ENCODE results near the gene GRIN3B.

GRIN3B gene

DNA sequence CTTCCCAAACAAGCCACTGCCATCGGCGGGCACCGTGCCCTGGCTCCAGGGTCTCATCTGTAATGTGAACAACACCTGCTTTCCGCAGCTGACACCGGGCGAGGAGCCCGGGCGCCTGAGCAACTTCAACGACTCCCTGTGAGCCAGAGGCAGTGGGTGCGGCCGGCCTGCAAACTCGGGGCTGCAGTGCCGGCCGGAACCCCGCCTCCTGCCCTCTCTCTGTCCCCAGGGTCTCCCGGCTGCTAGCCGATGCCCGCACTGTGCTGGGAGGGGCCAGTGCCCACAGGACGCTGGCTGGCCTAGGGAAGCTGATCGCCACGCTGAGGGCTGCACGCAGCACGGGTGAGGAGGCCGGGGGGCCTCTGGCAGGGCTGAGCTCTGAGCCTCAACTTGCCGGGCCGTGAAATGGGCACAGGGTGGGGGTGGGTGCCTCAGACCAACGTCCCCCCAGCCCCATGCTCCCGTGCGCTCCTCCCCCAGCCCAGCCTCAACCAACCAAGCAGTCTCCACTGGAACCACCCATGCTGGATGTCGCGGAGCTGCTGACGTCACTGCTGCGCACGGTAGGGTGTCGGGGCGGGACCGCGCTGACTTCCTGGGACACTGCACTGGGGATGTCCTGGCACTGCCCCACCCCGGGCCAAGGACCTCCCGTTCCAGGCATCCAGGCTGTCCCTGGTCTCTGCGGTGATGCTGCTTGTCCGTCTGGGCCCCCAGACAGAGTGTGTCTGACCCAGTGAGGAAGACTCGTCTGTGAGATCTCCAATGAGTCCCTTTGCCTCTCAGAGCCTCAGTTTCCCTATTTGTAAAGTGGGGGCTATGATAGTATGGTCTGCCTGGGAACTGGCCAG lies 41.8 kb downstream of the GRIN3B start:
- no peak for DNase-seq (ENCODE audit: low read depth in 2 of 2)

DNA sequence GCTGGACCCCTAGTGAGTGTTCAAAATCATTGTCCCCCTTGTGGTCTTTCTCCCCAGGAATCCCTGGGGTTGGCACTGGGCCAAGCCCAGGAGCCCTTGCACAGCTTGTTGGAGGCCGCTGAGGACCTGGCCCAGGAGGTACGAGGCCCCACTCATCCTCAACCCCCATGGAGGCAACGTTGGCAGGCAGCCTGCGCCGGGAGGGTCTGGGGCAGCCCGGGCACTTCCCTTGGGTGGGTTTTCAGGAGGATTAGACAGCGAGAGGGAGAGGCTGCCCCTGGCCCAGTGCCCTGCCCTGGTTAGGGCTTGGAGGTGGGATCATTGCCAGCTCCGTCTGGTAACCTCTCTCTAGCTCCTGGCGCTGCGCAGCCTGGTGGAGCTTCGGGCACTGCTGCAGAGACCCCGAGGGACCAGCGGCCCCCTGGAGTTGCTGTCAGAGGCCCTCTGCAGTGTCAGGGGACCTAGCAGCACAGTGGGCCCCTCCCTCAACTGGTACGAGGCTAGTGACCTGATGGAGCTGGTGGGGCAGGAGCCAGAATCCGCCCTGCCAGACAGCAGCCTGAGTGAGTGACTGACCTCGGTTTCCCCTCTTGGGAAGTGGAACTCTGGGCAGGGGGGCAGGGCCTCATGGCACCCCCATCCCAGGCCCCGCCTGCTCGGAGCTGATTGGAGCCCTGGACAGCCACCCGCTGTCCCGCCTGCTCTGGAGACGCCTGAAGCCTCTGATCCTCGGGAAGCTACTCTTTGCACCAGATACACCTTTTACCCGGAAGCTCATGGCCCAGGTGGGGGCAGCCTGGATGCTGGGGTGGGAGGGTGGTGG lies 42.7 kb downstream of the GRIN3B start:
- DNase-seq (ENCODE audit: low read depth in 2 of 2) = no peak

DNA sequence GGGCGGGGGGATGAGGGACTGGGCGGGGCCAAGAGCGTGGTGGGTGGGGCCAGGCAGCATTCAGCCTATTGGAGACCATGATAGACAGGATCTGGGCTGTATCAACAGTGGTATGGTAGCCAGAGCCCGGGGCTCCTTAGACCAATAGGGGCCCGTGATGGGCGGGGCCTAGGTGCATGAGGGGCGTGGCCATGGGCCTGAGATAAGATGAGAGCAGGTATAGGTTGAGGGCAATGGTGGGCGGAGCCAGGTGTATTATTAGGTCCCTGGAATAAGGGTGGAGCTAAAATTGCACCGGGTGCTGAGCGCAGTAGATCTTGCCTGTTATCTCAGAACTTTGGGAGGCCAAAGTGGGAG lies 45.0 kb downstream of the GRIN3B start:
- peak in 1 of 2 donors; percentile 44 for DNase-seq (ENCODE audit: low read depth in 2 of 2)

DNA sequence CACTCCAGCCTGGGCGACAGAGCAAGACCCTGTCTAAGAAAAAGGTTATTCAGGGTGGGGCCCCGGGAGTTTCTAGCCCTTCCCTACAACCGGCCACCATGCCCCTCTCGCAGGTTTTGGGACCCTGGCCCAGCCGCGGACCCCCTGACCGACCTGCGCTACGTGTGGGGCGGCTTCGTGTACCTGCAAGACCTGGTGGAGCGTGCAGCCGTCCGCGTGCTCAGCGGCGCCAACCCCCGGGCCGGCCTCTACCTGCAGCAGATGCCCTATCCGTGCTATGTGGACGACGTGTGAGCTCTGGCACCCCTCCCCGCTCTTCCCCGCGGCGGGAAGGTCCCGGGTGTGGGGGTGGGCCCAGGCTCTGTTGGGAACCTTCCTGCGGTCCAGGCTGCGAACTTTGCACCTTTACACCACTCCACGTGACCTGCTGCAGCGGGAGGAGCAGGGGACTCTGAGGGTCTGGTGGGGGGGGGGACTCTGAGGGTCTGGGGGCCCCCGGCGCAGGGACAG lies 46.0 kb downstream of the GRIN3B start:
- DNase-seq (ENCODE audit: low read depth in 2 of 2) = no peak

DNA sequence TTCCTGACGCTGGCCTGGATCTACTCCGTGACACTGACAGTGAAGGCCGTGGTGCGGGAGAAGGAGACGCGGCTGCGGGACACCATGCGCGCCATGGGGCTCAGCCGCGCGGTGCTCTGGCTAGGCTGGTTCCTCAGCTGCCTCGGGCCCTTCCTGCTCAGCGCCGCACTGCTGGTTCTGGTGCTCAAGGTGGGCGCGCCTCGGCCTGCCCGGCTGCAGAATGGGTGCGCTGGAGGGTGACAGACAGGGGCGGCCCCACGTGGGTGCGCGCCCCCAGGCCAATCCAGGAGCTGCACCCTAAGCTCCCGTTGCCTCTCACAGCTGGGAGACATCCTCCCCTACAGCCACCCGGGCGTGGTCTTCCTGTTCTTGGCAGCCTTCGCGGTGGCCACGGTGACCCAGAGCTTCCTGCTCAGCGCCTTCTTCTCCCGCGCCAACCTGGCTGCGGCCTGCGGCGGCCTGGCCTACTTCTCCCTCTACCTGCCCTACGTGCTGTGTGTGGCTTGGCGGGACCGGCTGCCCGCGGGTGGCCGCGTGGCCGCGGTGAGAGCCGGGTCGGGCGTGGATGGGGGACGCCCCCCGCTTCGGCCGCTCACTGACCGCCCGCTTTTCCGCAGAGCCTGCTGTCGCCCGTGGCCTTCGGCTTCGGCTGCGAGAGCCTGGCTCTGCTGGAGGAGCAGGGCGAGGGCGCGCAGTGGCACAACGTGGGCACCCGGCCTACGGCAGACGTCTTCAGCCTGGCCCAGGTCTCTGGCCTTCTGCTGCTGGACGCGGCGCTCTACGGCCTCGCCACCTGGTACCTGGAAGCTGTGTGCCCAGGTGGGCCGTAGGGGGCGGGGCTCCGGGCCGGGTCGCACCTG lies 46.8 kb downstream of the GRIN3B start:
- DNase-seq (ENCODE audit: low read depth in 2 of 2) = no peak

DNA sequence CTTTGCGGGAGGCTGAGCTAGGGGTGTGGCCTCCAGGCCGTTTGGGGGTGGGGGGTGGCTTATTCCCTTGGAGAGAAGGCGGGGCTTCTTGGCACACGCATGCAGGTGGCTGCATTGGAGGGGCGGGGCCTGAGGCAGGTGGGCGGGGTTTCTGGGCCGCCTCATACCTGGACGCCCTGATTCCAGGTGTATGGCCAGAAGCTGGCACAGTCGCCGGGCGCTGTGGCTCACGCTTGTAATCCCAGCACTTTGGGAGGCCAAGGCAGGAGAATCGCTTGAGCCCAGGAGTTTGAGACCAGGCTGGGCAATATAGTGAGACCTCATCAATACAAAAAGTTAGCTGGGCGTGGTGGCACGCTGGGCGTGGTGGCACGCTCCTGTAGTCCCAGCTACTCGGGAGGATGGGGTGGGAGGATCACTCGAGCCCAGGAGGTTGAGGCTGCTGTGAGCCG lies 47.5 kb downstream of the GRIN3B start:
- DNase-seq (ENCODE audit: low read depth in 2 of 2) = no peak

DNA sequence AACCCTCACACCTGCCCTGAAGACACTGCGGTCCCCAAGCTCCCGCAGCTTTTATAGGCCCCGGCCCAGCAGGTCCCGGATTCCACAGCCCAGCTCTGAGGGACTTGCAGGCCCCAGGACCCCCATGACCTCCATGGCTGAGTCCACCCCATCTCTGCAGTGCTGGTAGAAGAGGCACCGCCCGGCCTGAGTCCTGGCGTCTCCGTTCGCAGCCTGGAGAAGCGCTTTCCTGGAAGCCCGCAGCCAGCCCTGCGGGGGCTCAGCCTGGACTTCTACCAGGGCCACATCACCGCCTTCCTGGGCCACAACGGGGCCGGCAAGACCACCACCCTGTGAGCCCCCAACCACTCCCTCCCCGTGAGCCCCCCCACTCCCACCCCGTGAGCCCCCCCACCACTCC lies 48.9 kb downstream of the GRIN3B start:
- no peak for DNase-seq (ENCODE audit: low read depth in 2 of 2)

DNA sequence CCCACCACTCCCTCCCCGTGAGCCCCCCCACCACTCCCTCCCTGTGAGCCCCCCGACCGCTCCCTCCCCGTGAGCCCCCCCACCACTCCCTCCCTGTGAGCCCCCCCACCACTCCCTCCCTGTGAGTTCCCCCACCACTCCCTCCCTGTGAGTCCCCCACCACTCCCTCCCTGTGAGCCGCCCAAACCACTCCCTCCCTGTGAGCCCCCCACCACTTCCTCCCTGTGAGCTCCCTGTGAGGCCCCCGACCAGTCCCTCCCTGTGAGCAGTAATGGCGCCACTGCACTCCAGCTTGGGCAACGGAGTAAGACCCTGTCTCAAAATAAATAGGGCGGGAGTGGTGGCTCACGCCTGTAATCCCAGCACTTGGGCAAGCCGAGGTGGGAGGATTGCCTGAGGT lies 49.6 kb downstream of the GRIN3B start:
- DNase-seq (ENCODE audit: low read depth in 2 of 2) = no peak

DNA sequence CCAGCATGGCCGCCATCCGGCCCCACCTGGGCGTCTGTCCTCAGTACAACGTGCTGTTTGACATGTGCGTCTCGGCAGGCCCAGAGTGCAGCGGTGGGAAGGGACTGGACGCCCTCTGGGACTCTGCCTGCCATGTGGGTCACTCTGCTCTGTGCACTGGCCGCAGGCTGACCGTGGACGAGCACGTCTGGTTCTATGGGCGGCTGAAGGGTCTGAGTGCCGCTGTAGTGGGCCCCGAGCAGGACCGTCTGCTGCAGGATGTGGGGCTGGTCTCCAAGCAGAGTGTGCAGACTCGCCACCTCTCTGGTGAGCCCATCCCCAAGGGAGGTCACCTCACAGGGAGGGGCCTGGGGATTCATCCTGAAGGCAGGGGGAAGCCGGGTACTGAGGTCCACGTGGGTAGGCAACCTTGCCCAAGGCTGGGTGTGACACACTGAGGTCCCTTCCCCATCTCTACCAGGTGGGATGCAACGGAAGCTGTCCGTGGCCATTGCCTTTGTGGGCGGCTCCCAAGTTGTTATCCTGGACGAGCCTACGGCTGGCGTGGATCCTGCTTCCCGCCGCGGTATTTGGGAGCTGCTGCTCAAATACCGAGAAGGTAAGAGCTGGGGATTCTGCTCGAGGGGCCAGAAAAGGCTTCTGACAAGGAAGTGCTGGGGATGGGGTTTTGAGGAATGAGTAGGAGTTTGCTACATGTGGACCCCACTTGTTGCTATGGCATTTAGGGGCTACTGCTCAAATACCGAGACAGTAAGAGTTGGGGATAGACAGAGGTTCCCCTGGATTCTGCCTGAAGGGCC lies 51.0 kb downstream of the GRIN3B start:
- DNase-seq (ENCODE audit: low read depth in 2 of 2) = no peak

DNA sequence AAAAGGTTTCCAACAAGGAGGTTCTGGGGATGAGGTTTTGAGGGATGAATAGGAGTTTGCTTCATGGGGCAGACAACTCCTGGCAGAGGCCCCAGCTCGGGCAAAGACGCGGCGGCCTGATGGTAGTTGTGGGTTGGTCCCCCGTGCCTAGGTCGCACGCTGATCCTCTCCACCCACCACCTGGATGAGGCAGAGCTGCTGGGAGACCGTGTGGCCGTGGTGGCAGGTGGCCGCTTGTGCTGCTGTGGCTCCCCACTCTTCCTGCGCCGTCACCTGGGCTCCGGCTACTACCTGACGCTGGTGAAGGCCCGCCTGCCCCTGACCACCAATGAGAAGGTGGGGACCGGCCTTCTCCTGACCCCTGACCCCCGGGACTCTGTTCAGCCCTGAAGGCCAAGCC lies 51.6 kb downstream of the GRIN3B start:
- DNase-seq (ENCODE audit: low read depth in 2 of 2) = no peak

DNA sequence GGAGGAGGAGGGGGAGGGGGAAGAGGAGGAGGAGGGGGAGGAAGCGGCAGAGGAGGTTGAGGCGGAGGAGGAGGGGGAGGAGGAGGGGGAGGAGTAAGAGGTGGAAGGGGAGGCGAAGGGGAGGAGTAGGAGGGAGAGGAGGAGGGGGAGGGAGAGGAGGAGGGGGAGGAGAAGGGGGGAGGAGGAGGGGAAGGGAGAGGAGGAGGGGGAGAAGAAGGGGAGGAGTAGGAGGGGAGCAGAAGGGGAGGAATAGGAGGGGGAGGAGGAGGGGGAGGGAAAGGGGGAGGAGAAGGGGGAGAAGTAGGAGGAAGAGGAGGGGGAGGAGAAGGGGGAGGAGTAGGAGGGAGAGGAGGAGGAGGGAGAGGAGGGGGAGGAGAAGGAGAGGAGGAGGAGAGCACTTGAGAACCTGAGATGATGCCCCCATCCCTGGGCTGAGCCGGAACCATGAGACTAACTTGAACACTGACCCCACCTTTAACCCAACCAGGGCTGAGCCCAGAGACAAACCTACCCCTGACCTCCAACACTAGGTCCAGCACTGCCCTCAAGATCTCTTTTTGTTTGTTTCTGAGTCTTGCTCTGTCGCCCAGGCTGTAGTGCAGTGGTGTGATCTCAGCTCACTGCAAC lies 52.2 kb downstream of the GRIN3B start:
- no peak for DNase-seq (ENCODE audit: low read depth in 2 of 2)

DNA sequence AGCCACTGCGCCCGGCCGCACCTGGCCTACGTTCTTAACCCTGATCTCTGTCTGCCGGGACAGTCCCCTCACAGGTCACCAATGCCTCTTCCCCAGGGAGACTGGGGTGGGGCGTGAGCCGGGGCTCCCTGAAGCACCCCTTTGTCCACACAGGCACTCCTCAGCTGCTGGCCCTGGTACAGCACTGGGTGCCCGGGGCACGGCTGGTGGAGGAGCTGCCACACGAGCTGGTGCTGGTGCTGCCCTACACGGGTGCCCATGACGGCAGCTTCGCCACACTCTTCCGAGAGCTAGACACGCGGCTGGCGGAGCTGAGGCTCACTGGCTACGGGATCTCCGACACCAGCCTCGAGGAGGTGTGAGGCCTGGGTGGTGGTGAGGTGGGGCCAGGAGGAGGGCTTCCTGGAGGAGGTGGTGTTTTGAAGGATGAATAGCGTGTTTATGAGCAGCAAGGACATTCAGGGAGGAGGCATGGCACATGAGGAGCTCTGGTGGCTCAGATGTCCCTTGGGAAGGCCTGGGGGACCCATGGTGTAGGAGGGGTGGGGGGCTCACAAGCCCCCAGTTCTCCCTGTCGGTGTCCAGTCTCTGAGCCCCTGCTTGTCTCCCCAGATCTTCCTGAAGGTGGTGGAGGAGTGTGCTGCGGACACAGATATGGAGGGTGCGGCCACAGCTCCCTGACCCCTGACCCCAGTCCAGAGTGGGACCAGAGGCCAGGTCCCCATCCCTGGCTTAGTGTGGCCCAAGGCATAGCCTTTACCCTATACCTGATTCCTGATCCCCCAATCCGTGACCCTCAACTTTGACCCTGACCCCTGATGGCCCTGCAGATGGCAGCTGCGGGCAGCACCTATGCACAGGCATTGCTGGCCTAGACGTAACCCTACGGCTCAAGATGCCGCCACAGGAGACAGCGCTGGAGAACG lies 53.2 kb downstream of the GRIN3B start:
- no peak for DNase-seq (ENCODE audit: low read depth in 2 of 2)

DNA sequence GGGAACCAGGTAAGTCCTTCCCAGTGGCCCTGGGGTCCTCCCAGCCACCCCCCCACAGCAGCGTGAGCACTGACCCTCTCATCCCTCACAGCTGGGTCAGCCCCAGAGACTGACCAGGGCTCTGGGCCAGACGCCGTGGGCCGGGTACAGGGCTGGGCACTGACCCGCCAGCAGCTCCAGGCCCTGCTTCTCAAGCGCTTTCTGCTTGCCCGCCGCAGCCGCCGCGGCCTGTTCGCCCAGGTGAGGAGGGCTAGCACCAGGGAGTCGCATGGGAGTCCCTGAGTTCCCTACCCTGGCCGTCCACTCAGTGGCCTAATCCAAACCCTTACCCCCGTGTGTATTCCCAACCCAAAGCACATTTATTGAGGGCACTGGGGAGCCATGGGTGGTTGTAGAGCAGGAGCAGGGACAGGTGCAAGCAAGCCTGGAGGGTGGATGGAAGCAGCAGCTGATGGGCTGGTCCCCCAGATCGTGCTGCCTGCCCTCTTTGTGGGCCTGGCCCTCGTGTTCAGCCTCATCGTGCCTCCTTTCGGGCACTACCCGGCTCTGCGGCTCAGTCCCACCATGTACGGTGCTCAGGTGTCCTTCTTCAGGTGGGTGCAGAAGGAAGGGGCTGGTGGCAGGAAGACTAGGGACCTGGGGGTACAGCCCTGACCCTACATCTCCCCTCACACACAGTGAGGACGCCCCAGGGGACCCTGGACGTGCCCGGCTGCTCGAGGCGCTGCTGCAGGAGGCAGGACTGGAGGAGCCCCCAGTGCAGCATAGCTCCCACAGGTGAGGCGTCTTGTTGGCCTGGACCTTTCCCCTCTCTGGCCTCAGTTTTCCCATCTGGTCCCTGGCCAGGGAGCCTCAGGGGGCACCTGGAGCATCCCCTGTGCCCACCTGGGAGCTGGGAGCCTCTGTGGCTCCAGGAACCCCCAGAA lies 54.1 kb downstream of the GRIN3B start:
- DNase-seq (ENCODE audit: low read depth in 2 of 2) = no peak

DNA sequence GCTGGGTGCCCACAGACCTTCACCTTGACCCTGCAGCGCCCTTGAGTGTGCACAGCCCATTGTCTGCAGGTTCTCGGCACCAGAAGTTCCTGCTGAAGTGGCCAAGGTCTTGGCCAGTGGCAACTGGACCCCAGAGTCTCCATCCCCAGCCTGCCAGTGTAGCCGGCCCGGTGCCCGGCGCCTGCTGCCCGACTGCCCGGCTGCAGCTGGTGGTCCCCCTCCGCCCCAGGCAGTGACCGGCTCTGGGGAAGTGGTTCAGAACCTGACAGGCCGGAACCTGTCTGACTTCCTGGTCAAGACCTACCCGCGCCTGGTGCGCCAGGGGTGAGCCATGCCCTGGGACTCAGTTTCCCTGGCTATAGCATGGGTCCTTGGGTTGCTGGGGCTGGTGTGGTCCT lies 54.8 kb downstream of the GRIN3B start:
- DNase-seq (ENCODE audit: low read depth in 2 of 2) = no peak

DNA sequence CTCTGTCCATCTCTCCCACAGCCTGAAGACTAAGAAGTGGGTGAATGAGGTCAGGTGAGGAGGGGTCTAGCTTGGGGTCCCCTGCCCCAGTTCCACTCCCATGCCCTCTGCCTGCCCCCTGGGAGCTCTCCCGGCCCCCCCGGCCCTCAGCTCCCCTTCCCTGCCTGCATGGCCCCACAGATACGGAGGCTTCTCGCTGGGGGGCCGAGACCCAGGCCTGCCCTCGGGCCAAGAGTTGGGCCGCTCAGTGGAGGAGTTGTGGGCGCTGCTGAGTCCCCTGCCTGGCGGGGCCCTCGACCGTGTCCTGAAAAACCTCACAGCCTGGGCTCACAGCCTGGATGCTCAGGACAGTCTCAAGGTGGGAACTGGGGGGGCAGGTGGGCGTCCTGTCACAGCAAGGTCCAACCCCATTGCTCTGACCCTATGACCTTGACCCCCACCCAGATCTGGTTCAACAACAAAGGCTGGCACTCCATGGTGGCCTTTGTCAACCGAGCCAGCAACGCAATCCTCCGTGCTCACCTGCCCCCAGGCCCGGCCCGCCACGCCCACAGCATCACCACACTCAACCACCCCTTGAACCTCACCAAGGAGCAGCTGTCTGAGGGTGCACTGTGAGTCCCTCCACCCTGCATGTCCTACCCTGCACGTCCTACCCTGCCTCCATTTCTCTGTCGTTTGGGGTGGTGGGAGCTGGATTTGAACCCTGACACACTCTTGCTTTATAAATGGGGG lies 55.8 kb downstream of the GRIN3B start:
- no peak for DNase-seq (ENCODE audit: low read depth in 2 of 2)

DNA sequence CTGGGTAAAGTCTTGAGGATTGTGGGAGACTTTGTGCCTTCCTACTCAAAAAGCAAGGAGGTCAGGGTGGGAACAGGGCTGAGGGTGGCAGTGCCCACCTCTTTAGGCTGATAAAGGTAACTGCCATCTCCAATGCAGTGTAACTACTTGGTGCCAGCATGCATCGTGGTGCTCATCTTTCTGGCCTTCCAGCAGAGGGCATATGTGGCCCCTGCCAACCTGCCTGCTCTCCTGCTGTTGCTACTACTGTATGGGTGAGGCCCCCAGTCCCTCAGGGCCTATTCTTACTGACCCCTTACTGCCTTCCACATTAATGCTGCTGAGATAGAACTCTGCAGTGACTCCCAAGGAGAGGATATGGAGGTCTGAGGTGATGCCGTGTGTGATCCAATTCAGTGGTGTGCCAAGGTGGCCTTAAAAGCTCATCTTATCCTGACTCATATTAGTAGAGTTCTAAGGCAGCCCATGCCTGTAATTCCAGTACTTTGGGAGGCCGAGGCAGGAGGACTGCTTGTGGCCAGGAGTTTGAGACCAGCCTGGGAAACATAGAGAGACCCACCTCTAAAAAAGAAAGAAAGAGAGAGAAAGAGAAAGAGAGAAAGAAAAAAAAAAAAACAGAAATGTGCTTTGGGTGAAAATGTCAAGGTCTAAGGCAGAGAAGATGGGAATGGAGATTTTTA lies 57.1 kb downstream of the GRIN3B start:
- no peak for DNase-seq (ENCODE audit: low read depth in 2 of 2)

DNA sequence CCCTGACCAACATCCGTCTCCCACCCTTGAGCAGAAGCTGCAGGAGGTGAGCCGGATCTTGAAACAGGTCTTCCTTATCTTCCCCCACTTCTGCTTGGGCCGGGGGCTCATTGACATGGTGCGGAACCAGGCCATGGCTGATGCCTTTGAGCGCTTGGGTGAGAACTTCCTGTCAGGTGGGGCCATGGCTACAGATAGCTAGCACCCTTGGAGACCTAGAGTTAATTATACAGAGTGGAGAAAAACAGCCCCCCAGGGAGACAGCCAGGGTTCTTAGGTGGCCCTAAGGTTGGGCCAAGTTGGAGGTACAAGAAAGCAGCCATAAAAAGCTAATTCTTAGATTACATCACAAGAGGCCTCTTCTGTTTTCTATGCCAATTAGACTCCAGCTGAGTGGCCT lies 57.9 kb downstream of the GRIN3B start:
- DNase-seq (ENCODE audit: low read depth in 2 of 2) = no peak
